Measurements from ENCODE around the gene SYDE1. TPM values are rescaled to one million over a fixed set of nuclear protein-coding genes. Genes with fewer than 3 reads are reported as not detected.
"Not testable (repeated sequence)": the region's sequence is repeated elsewhere in the genome, so short reads cannot be mapped to it uniquely, and the experiment has no call there.

SYDE1 gene
- total RNA-seq, result 10 to 100 TPM; 15.4 to 60.9 (median 22.8) TPM

DNA sequence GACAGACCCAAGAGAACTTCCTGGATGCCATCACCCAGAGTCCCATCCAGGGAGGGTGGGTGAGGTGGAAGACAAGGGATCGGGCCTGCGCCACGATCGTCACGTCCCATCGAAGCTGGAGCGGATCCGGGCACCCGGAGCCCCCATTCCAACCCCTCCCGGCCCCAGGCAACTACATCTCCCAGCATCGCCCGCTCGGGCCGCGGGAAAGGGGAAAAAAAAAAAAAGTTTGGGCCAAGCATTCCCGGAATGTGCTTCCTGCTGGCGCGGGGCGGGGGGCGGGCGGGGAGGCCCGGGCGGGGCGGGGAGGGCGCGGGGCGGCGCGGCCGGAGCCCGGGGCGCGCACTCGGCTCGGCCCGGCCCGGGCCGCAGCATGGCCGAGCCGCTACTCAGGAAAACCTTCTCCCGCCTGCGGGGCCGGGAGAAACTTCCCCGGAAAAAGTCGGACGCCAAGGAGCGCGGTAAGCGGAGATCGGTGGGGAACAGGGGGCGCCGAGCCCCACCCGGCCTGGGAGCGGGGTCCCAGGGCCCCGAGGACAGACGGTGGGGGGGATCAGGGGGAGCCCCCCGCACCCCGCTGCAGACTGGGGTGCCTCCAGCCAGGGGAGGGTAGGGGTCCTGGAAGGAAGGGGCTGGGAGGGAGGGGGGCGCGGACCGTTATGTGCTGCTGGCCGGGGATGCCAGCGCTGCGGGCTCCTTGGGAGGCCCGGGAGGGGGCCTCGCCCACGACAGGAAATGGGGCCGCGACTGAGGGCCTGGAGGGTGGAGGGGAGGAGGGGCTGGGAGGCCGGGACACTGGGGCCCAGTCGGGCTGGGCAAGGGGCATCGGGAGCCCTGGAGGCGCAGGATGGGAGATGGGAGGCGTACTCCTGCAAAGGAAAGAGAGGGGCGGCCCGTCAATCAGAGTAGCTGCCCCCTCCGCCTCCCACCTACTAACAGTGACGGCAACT is at the start of gene SYDE1:
SYDE1 (plus strand) TSS at position 341 of the 950 bp plus-strand sequence; CDS start at position 374, 33 bp downstream.
- H3K4me3 ChIP-seq, result peak within 1 kb of the TSS; percentile 83 to 97
- peaks cover 0 to 5% of the 10 kb centered on the region in 2 donors for H3K9me3 ChIP-seq
- no peaks in the 10 kb centered on the region for H3K36me3 ChIP-seq
- intact Hi-C loops (cut with DNase I; ENCODE audit: low total_unique reads), result no loop called here
- peak in 1 of 2 donors; percentile 55 for TF ChIP-seq POLR2A (IDR thresholded peaks at IDR 0.05)
- TF ChIP-seq CTCF (IDR thresholded peaks at IDR 0.05), result no peak
- DNase-seq, result peak; percentile 59 to 66
- H3K27me3 ChIP-seq, result no peaks in the 10 kb centered on the region
- H3K4me1 ChIP-seq, result peaks cover 0 to 10% of the 10 kb centered on the region in 2 donors
- H3K27ac ChIP-seq, result peak within 1 kb of the TSS; percentile 95 to 97

DNA sequence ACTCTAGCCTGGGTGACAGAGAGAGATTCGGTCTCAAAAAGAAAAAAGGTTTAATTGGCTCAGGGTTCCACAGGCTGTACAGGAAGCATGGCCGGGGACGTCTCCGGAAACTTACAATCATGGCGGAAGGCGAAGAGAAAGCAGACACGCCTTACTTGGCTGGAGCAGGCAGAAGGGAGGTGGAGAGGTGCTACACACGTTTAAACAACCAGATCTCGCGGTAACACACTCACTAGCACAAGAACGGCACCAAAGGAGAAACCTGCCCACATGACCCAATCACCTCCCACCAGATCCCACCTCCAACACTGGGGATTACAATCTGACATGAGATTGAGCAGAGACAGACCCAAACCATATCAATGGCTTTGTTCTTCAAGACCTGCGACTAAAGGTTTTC is 45.2 kb upstream of the SYDE1 start:
- no peak for DNase-seq
- Histone ChIP-seq H3K4me1 (no peaks in the 10 kb centered on the region), H3K27ac (no peak overlapping the region), H3K4me3 (no peak overlapping the region), H3K36me3 (no peaks in the 10 kb centered on the region), H3K9me3 (no peaks in the 10 kb centered on the region), H3K27me3 (no peaks in the 10 kb centered on the region)
- intact Hi-C loops (cut with DNase I; ENCODE audit: low total_unique reads), result no loop called here
- no peak for TF ChIP-seq POLR2A (IDR thresholded peaks at IDR 0.05)
- no peak for TF ChIP-seq CTCF (IDR thresholded peaks at IDR 0.05)

DNA sequence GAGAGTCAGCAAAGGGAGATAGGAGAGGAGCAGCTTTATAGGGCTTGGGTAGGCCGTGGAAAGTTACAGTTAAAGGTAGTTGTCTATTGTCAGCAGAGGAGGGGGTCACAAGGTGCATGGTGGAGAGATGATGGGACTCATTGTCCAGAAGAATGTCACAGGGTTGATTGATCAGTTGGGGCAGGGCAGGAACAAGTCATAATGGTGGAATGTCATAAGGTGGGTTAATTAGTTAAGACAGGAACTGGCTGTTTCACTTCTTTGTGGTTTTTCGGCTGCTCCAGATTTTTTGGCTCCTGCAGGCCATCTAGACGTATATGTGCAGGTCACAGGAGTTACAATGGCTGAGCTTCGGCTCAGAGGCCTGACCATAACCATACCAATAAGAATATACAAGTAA is 36.8 kb upstream of the SYDE1 start:
- H3K36me3 ChIP-seq; intact Hi-C loops (cut with DNase I; ENCODE audit: low total_unique reads); H3K4me1 ChIP-seq; H3K4me3 ChIP-seq; H3K9me3 ChIP-seq; H3K27ac ChIP-seq; DNase-seq; H3K27me3 ChIP-seq: not testable (repeated sequence)

- Histone ChIP-seq H3K27ac (no peak overlapping the region), H3K9me3 (no peaks in the 10 kb centered on the region), H3K4me3 (no peak overlapping the region), H3K4me1 (no peaks in the 10 kb centered on the region), H3K27me3 (no peaks in the 10 kb centered on the region), H3K36me3 (no peaks in the 10 kb centered on the region)
- intact Hi-C loops (cut with DNase I; ENCODE audit: low total_unique reads), result no loop called here
- TF ChIP-seq CTCF (IDR thresholded peaks at IDR 0.05) (no peak), POLR2A (IDR thresholded peaks at IDR 0.05) (no peak)
- DNase-seq, result no peak
Observed at GRCh38 chr19:15072930-15073647, 34.1 kb upstream of the SYDE1 start.

DNA sequence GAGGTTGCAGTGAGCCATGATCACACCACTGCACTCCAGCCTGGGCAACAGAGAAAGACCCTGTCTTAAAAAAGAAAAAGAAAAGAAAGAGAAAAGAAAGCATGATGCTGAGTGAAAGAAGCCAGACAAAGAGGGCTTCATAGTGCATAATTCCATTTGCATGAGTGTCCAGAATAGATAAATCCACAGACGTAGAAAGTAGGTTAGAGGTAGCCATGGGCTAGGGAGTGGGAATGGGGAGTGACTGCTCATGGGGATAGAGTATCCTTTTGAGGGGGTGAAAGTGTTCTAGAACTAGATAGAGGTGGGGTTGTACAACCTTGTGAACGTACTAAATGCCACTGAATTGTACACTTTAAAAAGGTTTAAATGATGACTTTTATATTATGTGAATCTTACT is 32.8 kb upstream of the SYDE1 start:
- intact Hi-C loops (cut with DNase I; ENCODE audit: low total_unique reads), result no loop called here
- no peak for TF ChIP-seq POLR2A (IDR thresholded peaks at IDR 0.05)
- TF ChIP-seq CTCF (IDR thresholded peaks at IDR 0.05), result no peak
- no peak overlapping the region for H3K4me3 ChIP-seq
- no peaks in the 10 kb centered on the region for H3K4me1 ChIP-seq
- H3K27me3 ChIP-seq, result no peaks in the 10 kb centered on the region
- no peak for DNase-seq
- no peaks in the 10 kb centered on the region for H3K9me3 ChIP-seq
- no peaks in the 10 kb centered on the region for H3K36me3 ChIP-seq
- H3K27ac ChIP-seq, result no peak overlapping the region

All from uterus (tissue), 4 donors.